Keratinocyte (primary cell): ENCODE data around the gene PIAS1. TPM values are rescaled to one million over a fixed set of nuclear protein-coding genes. Genes with fewer than 3 reads are reported as not detected.

ENCODE experiments used
- DNase-seq: peaks from one replicate; pipeline ENCODE4 v3.0.0-alpha.2; 2011; ENCODE audit warnings: low read depth, missing footprints, low spot score
- FAIRE-seq: peaks from 2 replicates; lab custom pipeline; 2011; peaks lifted over from hg19 to GRCh38; lab: Jason Lieb, UNC
- H2AFZ ChIP-seq: 2 replicates; pipeline ENCODE4 v1.6.0; 2012; ENCODE audit warnings: low read length, control low read depth, inconsistent platforms; ENCODE audit not compliant: control insufficient read depth
- H3K27ac ChIP-seq: 2 replicates; pipeline ENCODE4 v1.5.1; 2011; ENCODE audit warnings: low read length; ENCODE audit not compliant: control insufficient read depth, insufficient read depth
- H3K27me3 ChIP-seq: 3 replicates; pipeline ENCODE4 v1.6.0; 2011; ENCODE audit warnings: low read length; ENCODE audit not compliant: control insufficient read depth, insufficient read depth; ENCODE audit errors: extremely low read depth
- H3K36me3 ChIP-seq, 2 experiments: 2 replicates in 1 of 2; 3 replicates in 1 of 2; pipeline ENCODE4 v1.5.1; 2011; ENCODE audit warnings: low read length in 2 of 2, mild to moderate bottlenecking in 1 of 2; ENCODE audit not compliant: control insufficient read depth in 2 of 2, insufficient read depth in 2 of 2; ENCODE audit errors: extremely low read depth in 1 of 2
- H3K4me1 ChIP-seq: 3 replicates; pipeline ENCODE4 v1.5.1; 2011; ENCODE audit warnings: low read length; ENCODE audit not compliant: control insufficient read depth, insufficient read depth; ENCODE audit errors: extremely low read depth
- H3K4me2 ChIP-seq: 3 replicates; pipeline ENCODE4 v1.6.0; 2011; ENCODE audit warnings: low read depth, low read length; ENCODE audit not compliant: control insufficient read depth, insufficient read depth; ENCODE audit errors: extremely low read depth
- H3K4me3 ChIP-seq, 3 experiments: fragments of 200-600 bp in 1 of 3; sonication (generic) in 1 of 3; 2 replicates in 2 of 3; 3 replicates in 1 of 3; pipeline ENCODE4 v1.5.1; 2011 to 2016; ENCODE audit warnings: low read length in 3 of 3, mild to moderate bottlenecking in 3 of 3, control low read depth in 2 of 3, inconsistent platforms in 1 of 3, low read depth in 1 of 3, mixed read lengths in 1 of 3, mixed run types in 1 of 3, moderate library complexity in 1 of 3; ENCODE audit not compliant: control insufficient read depth in 2 of 3, insufficient read depth in 2 of 3; ENCODE audit errors: extremely low read depth in 1 of 3
- H3K79me2 ChIP-seq: 2 replicates; pipeline ENCODE4 v1.6.0; 2012; ENCODE audit warnings: low read length; ENCODE audit not compliant: control insufficient read depth, insufficient read depth
- H3K9ac ChIP-seq: 3 replicates; pipeline ENCODE4 v1.6.0; 2011; ENCODE audit warnings: low read length; ENCODE audit not compliant: control insufficient read depth, insufficient read depth; ENCODE audit errors: extremely low read depth
- H3K9me1 ChIP-seq: 3 replicates; pipeline ENCODE4 v1.6.0; 2011; ENCODE audit warnings: low read length; ENCODE audit not compliant: control insufficient read depth, insufficient read depth; ENCODE audit errors: extremely low read depth
- H3K9me3 ChIP-seq: 2 replicates; pipeline ENCODE4 v1.5.1; 2012; ENCODE audit warnings: low read depth, low read length; ENCODE audit not compliant: control insufficient read depth
- H4K20me1 ChIP-seq: 3 replicates; pipeline ENCODE4 v1.6.0; 2011; ENCODE audit warnings: low read length; ENCODE audit not compliant: control insufficient read depth, insufficient read depth; ENCODE audit errors: extremely low read depth
- CTCF ChIP-seq, 3 experiments: IDR thresholded peaks in 1 of 3; conservative IDR thresholded peaks in 1 of 3; optimal IDR thresholded peaks in 1 of 3; 2 replicates in 2 of 3; 3 replicates in 1 of 3; pipeline versions ENCODE3 to v1.5.1; 2011; ENCODE audit warnings: low read length in 3 of 3, mild to moderate bottlenecking in 3 of 3, moderate library complexity in 2 of 3, control low read depth in 1 of 3, inconsistent platforms in 1 of 3; ENCODE audit not compliant: insufficient read depth in 2 of 3; ENCODE audit errors: extremely low read depth in 1 of 3
- EZH2 ChIP-seq: IDR thresholded peaks from one replicate; pipeline ENCODE4 v1.6.1; 2012; ENCODE audit warnings: inconsistent platforms, mild to moderate bottlenecking, low read length, moderate library complexity
- dilution Hi-C: fragments of 300-500 bp; cut with MboI; formaldehyde crosslinking; loops from one replicate; pipeline ENCODE4 v1.7.0; 2020; ENCODE audit warnings: low sequenced_read_pairs; ENCODE audit not compliant: extremely low pct_ligation_motif_present
- polyA plus RNA-seq, 5 experiments: library from polyadenylated mRNA; depleted of rRNA in 3 of 5; stranded (reverse) in 3 of 5; stranded (forward) in 1 of 5; unstranded in 1 of 5; fragments of >200 nt; gene quantifications; 1 replicate in 1 of 5; 2 replicates in 3 of 5; 3 replicates in 1 of 5; pipeline versions ENCODE4 v1.2.1 to v1.2.3, GENCODE V29; 2011 to 2012; ENCODE audit warnings: missing spikeins in 2 of 5, low read depth in 1 of 5, low replicate concordance in 1 of 5

Gene PIAS1
- polyA plus RNA-seq, 1 donor (not counting 4 experiments of a cell fraction or from before 2014, with no cell fraction given), result 58.2 TPM

GRCh38 chr15:68217341-68217740 is 163.2 kb downstream of the PIAS1 start:
- H4K20me1 ChIP-seq, result no peaks in the 10 kb centered on the region
- H3K27me3 ChIP-seq, result no peaks in the 10 kb centered on the region
- peaks cover 5 to 15% of the 10 kb centered on the region in 2 experiments for H3K36me3 ChIP-seq
- H3K79me2 ChIP-seq, result peaks cover 31% of the 10 kb centered on the region
- no peaks in the 10 kb centered on the region for H3K9me3 ChIP-seq
- dilution Hi-C loops, result no loop called here
- H3K9ac ChIP-seq, result no peak overlapping the region
- H3K9me1 ChIP-seq, result no peaks in the 10 kb centered on the region
- H3K27ac ChIP-seq, result no peak overlapping the region
- H2AFZ ChIP-seq, result no peak overlapping the region
- no peak for FAIRE-seq
- no peak for TF ChIP-seq EZH2
- H3K4me3 ChIP-seq, result no peak overlapping the region
- no peaks in the 10 kb centered on the region for H3K4me1 ChIP-seq
- no peak for DNase-seq
- H3K4me2 ChIP-seq, result no peak overlapping the region

- Histone ChIP-seq H3K4me1 (no peaks in the 10 kb centered on the region), H3K27me3 (no peaks in the 10 kb centered on the region), H3K9ac (no peak overlapping the region), H4K20me1 (peaks cover 2% of the 10 kb centered on the region), H3K4me2 (no peak overlapping the region), H3K79me2 (peaks cover 35% of the 10 kb centered on the region), H2AFZ (no peak overlapping the region), H3K4me3 (no peak overlapping the region), H3K27ac (no peak overlapping the region), H3K9me1 (no peaks in the 10 kb centered on the region), H3K36me3 (peaks cover 5 to 15% of the 10 kb centered on the region in 2 experiments), H3K9me3 (no peaks in the 10 kb centered on the region)
- no peak for DNase-seq
- dilution Hi-C loops, result no loop called here
- no peak for FAIRE-seq
- no peak for TF ChIP-seq CTCF (optimal IDR thresholded peaks at IDR 0.05 in 1 of 3, IDR thresholded peaks at IDR 0.05 in 1 of 3, conservative IDR thresholded peaks at IDR 0.05 in 1 of 3; ENCODE audit: extremely low read depth in 1 of 3, insufficient read depth in 2 of 3, low read length in 3 of 3)
- TF ChIP-seq EZH2, result no peak
Observed at GRCh38 chr15:68218331-68218730, 164.2 kb downstream of the PIAS1 start.
